ENCODE results near the gene SORCS3.

Gene SORCS3

DNA sequence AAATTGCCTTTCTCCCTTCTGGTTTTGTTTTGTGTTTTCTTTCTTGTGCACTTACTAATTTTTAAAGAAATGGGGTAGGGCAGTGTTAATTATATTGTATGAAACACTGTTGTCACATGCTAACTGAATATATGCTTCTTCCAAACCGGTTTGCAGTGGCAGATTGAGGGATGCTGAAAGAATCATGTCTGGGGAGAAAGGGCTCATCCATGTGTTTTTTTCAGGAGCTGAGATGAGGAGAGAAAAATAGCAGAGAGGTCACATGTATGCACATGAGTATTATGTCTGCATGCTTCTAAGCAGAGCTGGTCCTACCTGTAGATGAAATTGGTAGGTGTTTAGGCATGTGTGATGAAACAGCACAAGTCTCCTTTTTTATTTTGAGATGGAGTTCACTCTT is 17.0 kb downstream of the SORCS3 start:
- Histone ChIP-seq H3K4me3 (ENCODE audit: low read depth in 1 of 2, low read length in 1 of 2) (no peak overlapping the region), H3K27ac (no peak overlapping the region), H3K4me1 (ENCODE audit: control insufficient read depth in 1 of 2, insufficient read depth in 1 of 2, low read depth in 1 of 2, low read length in 1 of 2) (no peaks in the 10 kb centered on the region), H3K27me3 (peaks cover 94% of the 10 kb centered on the region), H3K9me3 (no peaks in the 10 kb centered on the region), H3K36me3 (no peaks in the 10 kb centered on the region)
- TF ChIP-seq, protein P1, sequence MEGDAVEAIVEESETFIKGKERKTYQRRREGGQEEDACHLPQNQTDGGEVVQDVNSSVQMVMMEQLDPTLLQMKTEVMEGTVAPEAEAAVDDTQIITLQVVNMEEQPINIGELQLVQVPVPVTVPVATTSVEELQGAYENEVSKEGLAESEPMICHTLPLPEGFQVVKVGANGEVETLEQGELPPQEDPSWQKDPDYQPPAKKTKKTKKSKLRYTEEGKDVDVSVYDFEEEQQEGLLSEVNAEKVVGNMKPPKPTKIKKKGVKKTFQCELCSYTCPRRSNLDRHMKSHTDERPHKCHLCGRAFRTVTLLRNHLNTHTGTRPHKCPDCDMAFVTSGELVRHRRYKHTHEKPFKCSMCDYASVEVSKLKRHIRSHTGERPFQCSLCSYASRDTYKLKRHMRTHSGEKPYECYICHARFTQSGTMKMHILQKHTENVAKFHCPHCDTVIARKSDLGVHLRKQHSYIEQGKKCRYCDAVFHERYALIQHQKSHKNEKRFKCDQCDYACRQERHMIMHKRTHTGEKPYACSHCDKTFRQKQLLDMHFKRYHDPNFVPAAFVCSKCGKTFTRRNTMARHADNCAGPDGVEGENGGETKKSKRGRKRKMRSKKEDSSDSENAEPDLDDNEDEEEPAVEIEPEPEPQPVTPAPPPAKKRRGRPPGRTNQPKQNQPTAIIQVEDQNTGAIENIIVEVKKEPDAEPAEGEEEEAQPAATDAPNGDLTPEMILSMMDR (IDR thresholded peaks at IDR 0.05), result no peak

DNA sequence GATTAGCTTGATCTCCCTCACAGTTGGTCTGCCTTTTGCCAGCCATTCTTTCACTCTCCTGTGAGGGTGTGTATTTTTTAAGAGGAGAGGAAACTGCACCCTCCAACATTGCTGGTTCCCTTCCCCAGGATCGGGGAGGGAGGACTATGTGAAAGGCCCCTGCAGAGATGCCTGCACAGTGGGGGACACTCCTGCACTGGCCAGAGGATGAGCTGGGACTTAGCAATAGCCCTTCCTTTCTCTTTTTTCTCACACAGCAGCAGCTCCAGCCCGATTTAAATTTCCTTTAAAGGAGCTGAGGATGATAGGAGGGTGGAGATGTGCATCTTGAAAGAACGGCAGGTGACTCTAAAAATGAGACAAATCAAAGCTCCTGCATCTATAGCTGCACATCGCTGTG is 18.7 kb downstream of the SORCS3 start:
- Histone ChIP-seq H3K4me1 (ENCODE audit: control insufficient read depth in 1 of 2, insufficient read depth in 1 of 2, low read depth in 1 of 2, low read length in 1 of 2) (no peaks in the 10 kb centered on the region), H3K4me3 (ENCODE audit: low read depth in 1 of 2, low read length in 1 of 2) (no peak overlapping the region), H3K27ac (no peak overlapping the region), H3K27me3 (peaks cover 85% of the 10 kb centered on the region), H3K36me3 (no peaks in the 10 kb centered on the region), H3K9me3 (no peaks in the 10 kb centered on the region)
- TF ChIP-seq, protein P1 (IDR thresholded peaks at IDR 0.05), result no peak

DNA sequence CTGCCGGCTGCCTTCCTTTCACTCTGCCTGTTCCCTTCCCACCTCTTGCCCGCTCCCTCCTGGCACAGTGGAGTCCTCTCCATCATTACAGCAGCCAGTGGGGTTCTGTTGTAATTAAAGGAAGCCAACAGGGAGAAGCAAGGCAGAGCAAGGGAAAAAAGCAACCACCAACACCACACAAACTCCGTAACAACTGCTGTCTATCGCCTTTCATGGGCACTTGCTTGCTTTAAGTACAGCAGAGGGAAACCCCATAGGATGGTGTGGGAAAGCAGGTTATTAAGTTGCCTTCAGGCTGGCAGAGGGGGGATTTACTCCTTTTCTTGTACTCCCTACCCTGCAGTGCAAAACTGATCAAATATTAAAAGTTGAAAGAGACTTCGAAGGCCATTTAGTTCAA is 22.0 kb downstream of the SORCS3 start:
- Histone ChIP-seq H3K9me3 (no peaks in the 10 kb centered on the region), H3K36me3 (no peaks in the 10 kb centered on the region), H3K4me1 (ENCODE audit: control insufficient read depth in 1 of 2, insufficient read depth in 1 of 2, low read depth in 1 of 2, low read length in 1 of 2) (no peaks in the 10 kb centered on the region), H3K27me3 (peaks cover 66% of the 10 kb centered on the region), H3K27ac (no peak overlapping the region), H3K4me3 (ENCODE audit: low read depth in 1 of 2, low read length in 1 of 2) (no peak overlapping the region)
- TF ChIP-seq, protein P1 (IDR thresholded peaks at IDR 0.05), result no peak

DNA sequence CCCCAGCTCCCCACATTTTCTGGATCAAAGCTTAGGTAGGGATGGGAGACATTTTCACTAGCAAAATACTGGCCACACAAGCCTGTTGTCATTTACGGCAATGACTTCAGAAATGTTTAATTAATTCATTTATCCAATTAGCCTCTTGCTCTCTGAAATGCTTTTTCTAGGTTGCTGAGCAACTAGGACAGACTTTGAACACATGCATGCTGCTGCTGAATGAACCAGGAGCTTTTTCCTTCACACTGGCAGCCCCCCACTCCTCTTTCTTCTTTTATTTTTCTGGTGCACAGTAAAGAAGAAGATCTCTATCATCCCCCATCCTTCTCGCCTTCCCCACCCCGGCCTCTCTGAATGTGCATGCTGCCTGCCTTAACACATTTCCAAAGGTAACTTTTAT is 22.5 kb downstream of the SORCS3 start:
- Histone ChIP-seq H3K36me3 (no peaks in the 10 kb centered on the region), H3K27me3 (peaks cover 67% of the 10 kb centered on the region), H3K27ac (no peak overlapping the region), H3K9me3 (no peaks in the 10 kb centered on the region), H3K4me1 (ENCODE audit: control insufficient read depth in 1 of 2, insufficient read depth in 1 of 2, low read depth in 1 of 2, low read length in 1 of 2) (no peaks in the 10 kb centered on the region), H3K4me3 (ENCODE audit: low read depth in 1 of 2, low read length in 1 of 2) (no peak overlapping the region)
- TF ChIP-seq, protein P1 (IDR thresholded peaks at IDR 0.05), result no peak

DNA sequence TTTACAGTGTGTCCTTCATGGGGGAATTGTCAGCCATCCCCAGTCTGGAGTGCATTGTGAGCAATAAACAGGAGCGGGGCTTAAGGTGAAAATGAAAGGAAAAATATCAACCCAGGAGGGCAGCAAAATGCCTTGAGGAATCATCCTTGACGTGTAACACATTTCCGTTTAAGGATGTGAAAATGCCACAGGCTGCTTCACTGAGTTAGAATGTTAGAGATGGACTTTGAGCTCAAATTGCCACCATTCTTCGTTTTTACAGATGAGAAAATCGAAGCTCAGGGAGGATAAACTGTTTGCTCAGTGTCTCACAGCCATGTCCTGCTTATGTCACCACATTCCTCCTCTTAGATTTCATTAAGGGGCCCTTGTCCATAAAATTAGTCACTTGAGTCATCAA is 23.1 kb downstream of the SORCS3 start:
- no peak overlapping the region for H3K27ac ChIP-seq
- peaks cover 62% of the 10 kb centered on the region for H3K27me3 ChIP-seq
- no peaks in the 10 kb centered on the region for H3K4me1 ChIP-seq (ENCODE audit: control insufficient read depth in 1 of 2, insufficient read depth in 1 of 2, low read depth in 1 of 2, low read length in 1 of 2)
- TF ChIP-seq, protein P1 (IDR thresholded peaks at IDR 0.05), result no peak
- no peaks in the 10 kb centered on the region for H3K9me3 ChIP-seq
- no peak overlapping the region for H3K4me3 ChIP-seq (ENCODE audit: low read depth in 1 of 2, low read length in 1 of 2)
- H3K36me3 ChIP-seq, result no peaks in the 10 kb centered on the region

DNA sequence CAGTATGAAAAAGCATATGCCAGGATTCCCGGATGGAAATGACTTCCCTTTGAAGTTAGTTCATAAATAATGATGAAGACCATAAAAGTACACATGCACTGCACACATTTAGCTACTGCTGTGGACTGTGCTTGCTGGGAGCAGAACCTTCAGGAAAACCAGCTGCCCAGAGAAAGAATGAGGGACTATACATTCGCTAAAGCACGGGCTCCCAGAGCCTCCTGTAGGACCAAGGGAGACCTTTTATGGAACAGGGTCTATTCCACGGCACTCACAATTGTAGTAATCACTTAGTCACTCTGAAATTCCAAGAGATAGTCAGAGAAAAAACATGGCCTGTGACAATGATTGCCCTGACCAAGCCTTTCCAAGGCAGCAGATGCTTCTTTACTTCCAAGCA is 24.1 kb downstream of the SORCS3 start:
- Histone ChIP-seq H3K9me3 (no peaks in the 10 kb centered on the region), H3K27me3 (peaks cover 53% of the 10 kb centered on the region), H3K27ac (no peak overlapping the region), H3K4me3 (ENCODE audit: low read depth in 1 of 2, low read length in 1 of 2) (no peak overlapping the region), H3K4me1 (ENCODE audit: control insufficient read depth in 1 of 2, insufficient read depth in 1 of 2, low read depth in 1 of 2, low read length in 1 of 2) (no peaks in the 10 kb centered on the region), H3K36me3 (no peaks in the 10 kb centered on the region)
- TF ChIP-seq, protein P1 (IDR thresholded peaks at IDR 0.05), result no peak

Measured in neutrophil (primary cell).